Lung (tissue), 12 donors: Measurements from ENCODE around the gene HRH3. TPM values are rescaled to one million over a fixed set of nuclear protein-coding genes. Genes with fewer than 3 reads are reported as not detected.

Experiments
- ATAC-seq: fragments of 200-7000 bp; cut with Tn5 transposase; one replicate; pipeline ENCODE4 v1.9.1; 2020; ENCODE audit warnings: moderate number of reproducible peaks; ENCODE audit not compliant: insufficient read depth, low FRiP score
- DNase-seq, 3 donors: peaks; one replicate each; pipeline ENCODE4 v3.0.0-alpha.2; 2013 to 2017
- H3K27ac ChIP-seq, 2 donors: one replicate each; pipeline ENCODE4 v1.5.1; 2013; ENCODE audit warnings: mild to moderate bottlenecking in 2 of 2, moderate library complexity in 2 of 2, control low read depth in 1 of 2, inconsistent platforms in 1 of 2, low read depth in 1 of 2, low read length in 1 of 2
- H3K27me3 ChIP-seq, 3 donors: one replicate each; pipeline ENCODE4 v1.5.1; 2013; ENCODE audit warnings: low read length in 2 of 3; ENCODE audit not compliant: control insufficient read depth in 3 of 3, insufficient read depth in 3 of 3
- H3K36me3 ChIP-seq, 4 donors: one replicate each; pipeline ENCODE4 v1.5.1; 2013; ENCODE audit warnings: low read length in 4 of 4, mild to moderate bottlenecking in 1 of 4, moderate library complexity in 1 of 4; ENCODE audit not compliant: control insufficient read depth in 4 of 4, insufficient read depth in 4 of 4
- H3K4me1 ChIP-seq, 5 donors: one replicate each; pipeline ENCODE4 v1.5.1; 2013; ENCODE audit warnings: low read length in 5 of 5, mild to moderate bottlenecking in 2 of 5, moderate library complexity in 1 of 5; ENCODE audit not compliant: control insufficient read depth in 5 of 5, insufficient read depth in 5 of 5
- H3K4me3 ChIP-seq: one replicate; pipeline ENCODE4 v1.5.1; 2013; ENCODE audit warnings: mild to moderate bottlenecking, control low read depth, moderate library complexity
- H3K9ac ChIP-seq, 2 donors: one replicate each; pipeline ENCODE4 v1.5.1; 2013; ENCODE audit warnings: low read length in 2 of 2, control low read depth in 1 of 2; ENCODE audit not compliant: insufficient read depth in 1 of 2
- H3K9me3 ChIP-seq, 4 donors: one replicate each; pipeline ENCODE4 v1.5.1; 2013; ENCODE audit warnings: low read length in 3 of 4, mild to moderate bottlenecking in 1 of 4, moderate library complexity in 1 of 4; ENCODE audit not compliant: control insufficient read depth in 4 of 4, insufficient read depth in 3 of 4
- CTCF ChIP-seq: IDR thresholded peaks from 2 replicates; pipeline ENCODE4 v1.5.1; 2012; ENCODE audit warnings: mild to moderate bottlenecking; ENCODE audit errors: control extremely low read depth, extremely low read depth
- WGBS, 2 donors: extraction: QIAGEN DNeasy Blood & Tissue Kit; methylation state at CpG; one replicate each; pipeline ENCODE4 v1.1.7; 2013; 5-methylcytosine and 5-hydroxymethylcytosine counted together
- polyA plus RNA-seq, 2 donors: library from polyadenylated mRNA; stranded (reverse); fragments of 200-250 nt; gene quantifications; one replicate each; pipeline ENCODE4 v1.2.1, GENCODE V29; 2013
- total RNA-seq, 2 donors: library from RNA; depleted of rRNA in 1 of 2; stranded (reverse); fragments of >200 nt in 1 of 2; gene quantifications; one replicate each; pipeline ENCODE4 v1.2.1, GENCODE V29; 2014 to 2021
- donor health status: control.
- donor health status: control.
- donor health status: Bipolar disorder and iron deficiency.
- donor health status: healthy.
- donor health status: DM: yes; HTN: yes; CAD: no.

Gene HRH3
- total and polyA plus RNA-seq, 4 donors, result not detected

GRCh38 chr20:62179162-62179504, 40.9 kb downstream of the HRH3 start:
- no peak for TF ChIP-seq CTCF
- H3K9me3 ChIP-seq, result no peaks in the 10 kb centered on the region
- DNase-seq, result no peak
- H3K27ac ChIP-seq, result no peak overlapping the region
- H3K4me3 ChIP-seq, result no peak overlapping the region
- no peak for ATAC-seq
- no peak overlapping the region for H3K9ac ChIP-seq
- H3K27me3 ChIP-seq, result no peaks in the 10 kb centered on the region
- peaks cover 4 to 28% (median 8%) of the 10 kb centered on the region in 4 donors for H3K36me3 ChIP-seq
- 97% methylated on average over 14 of the region's 14 CpGs for WGBS, 2 donors
- peaks cover 0 to 14% (median 6%) of the 10 kb centered on the region in 5 donors for H3K4me1 ChIP-seq

GRCh38 chr20:62178316-62179161, 41.5 kb downstream of the HRH3 start:
- no peak for ATAC-seq
- no peak for DNase-seq
- 96 to 97% methylated on average over 19 of the region's 19 CpGs for WGBS, 2 donors
- Histone ChIP-seq H3K27me3 (no peaks in the 10 kb centered on the region), H3K27ac (no peak overlapping the region), H3K36me3 (peaks cover 4 to 30% (median 9%) of the 10 kb centered on the region in 4 donors), H3K9ac (no peak overlapping the region), H3K4me1 (peaks cover 0 to 10% (median 2%) of the 10 kb centered on the region in 5 donors), H3K4me3 (no peak overlapping the region), H3K9me3 (no peaks in the 10 kb centered on the region)
- TF ChIP-seq CTCF, result no peak

- TF ChIP-seq CTCF, result no peak
- 93 to 95% methylated on average over 9 of the region's 9 CpGs for WGBS, 2 donors
- H3K27me3 ChIP-seq, result no peaks in the 10 kb centered on the region
- ATAC-seq (no peak), DNase-seq (no peak)
- H3K9ac ChIP-seq, result no peak overlapping the region
- no peak overlapping the region for H3K27ac ChIP-seq
- H3K4me1 ChIP-seq, result peaks cover 0 to 7% (median 0%) of the 10 kb centered on the region in 5 donors
- no peak overlapping the region for H3K4me3 ChIP-seq
- H3K9me3 ChIP-seq, result no peaks in the 10 kb centered on the region
- H3K36me3 ChIP-seq, result peaks cover 4 to 38% (median 11%) of the 10 kb centered on the region in 4 donors
These were observed 42.8 kb downstream of the HRH3 start for GRCh38 chr20:62177307-62177706.
